HEK293 (cell line): ENCODE results near the gene PCDHB8.
A peak's percentile ranks its signal among the peaks of the same experiment; 100 is the strongest.
"Not testable (repeated sequence)": the region's sequence is repeated elsewhere in the genome, so short reads cannot be mapped to it uniquely, and the experiment has no call there.

ENCODE experiments used
- CTCF ChIA-PET: fragments of 350-600 bp; formaldehyde crosslinking; extraction: SDS; loops from one replicate; lab custom pipeline; 2021; ENCODE audit warnings: antibody characterized with exemption; lab: Yijun Ruan, JAX
- POLR2A ChIA-PET: fragments of 300-600 bp; formaldehyde crosslinking; extraction: SDS; loops from one replicate; lab custom pipeline; 2020; ENCODE audit warnings: antibody characterized with exemption, inconsistent platforms; lab: Yijun Ruan, JAX
- H3K27ac ChIP-seq: fragments of 200-500 bp; sonication (Bioruptor generic); 2 replicates; pipeline ENCODE4 v1.5.1; 2014; ENCODE audit warnings: low read depth, low read length, control low read depth, inconsistent platforms; ENCODE audit errors: extremely low read depth
- H3K36me3 ChIP-seq, 2 experiments: fragments of 200-500 bp in 1 of 2; sonication (Bioruptor generic) in 1 of 2; 1 replicate in 1 of 2; 2 replicates in 1 of 2; pipeline ENCODE4 v1.5.1; 2014 to 2017; ENCODE audit warnings: inconsistent platforms in 2 of 2, low read length in 2 of 2; ENCODE audit not compliant: control insufficient read depth in 2 of 2, insufficient read depth in 1 of 2
- H3K4me1 ChIP-seq: fragments of 200-500 bp; sonication (Bioruptor generic); 2 replicates; pipeline ENCODE4 v1.5.1; 2014; ENCODE audit warnings: mild to moderate bottlenecking, low read length, inconsistent platforms; ENCODE audit not compliant: control insufficient read depth, insufficient read depth
- H3K4me3 ChIP-seq: 2 replicates; pipeline ENCODE4 v1.5.1; 2011; ENCODE audit warnings: low read depth, mild to moderate bottlenecking, control low read depth, low read length, moderate library complexity
- H3K9me3 ChIP-seq: fragments of 200-500 bp; sonication (Bioruptor generic); 2 replicates; pipeline ENCODE4 v1.5.1; 2014; ENCODE audit warnings: low read depth, low read length, inconsistent platforms; ENCODE audit not compliant: control insufficient read depth, insufficient read depth
- ZNF23 ChIP-seq: fragments of 450-650 bp; formaldehyde crosslinking; IDR thresholded peaks from 2 replicates; pipeline ENCODE4 v1.5.1; 2016; ENCODE audit warnings: missing biosample characterization, missing genetic modification characterization, borderline replicate concordance
- ZNF654 ChIP-seq: fragments of 450-650 bp; formaldehyde crosslinking; IDR thresholded peaks from 2 replicates; pipeline ENCODE4 v1.5.1; 2016; ENCODE audit warnings: low read depth, missing biosample characterization, missing genetic modification characterization
- ZNF660 ChIP-seq: fragments of 450-650 bp; IDR thresholded peaks from 2 replicates; pipeline ENCODE4 v1.5.1; 2018; ENCODE audit warnings: missing biosample characterization, mild to moderate bottlenecking, missing genetic modification characterization

PCDHB8 gene

GRCh38 chr5:141208478-141208877 is 30.9 kb downstream of the PCDHB8 start, which contains the start of gene PCDHB12:
TSS of gene PCDHB12 (plus strand) at chr5:141208719. CDS start at chr5:141208908, 189 bp downstream.
- TF ChIP-seq ZNF23 (tag by site-specific recombination) (no peak), ZNF654 (tag by site-specific recombination) (peak; percentile 16; the same call in 1 of the 2 replicates)
- Histone ChIP-seq H3K27ac (no peak within 1 kb of the TSS), H3K36me3 (no peaks in the 10 kb centered on the region), H3K9me3 (no peaks in the 10 kb centered on the region; the same call in 1 of the 2 replicates), H3K4me1 (no peaks in the 10 kb centered on the region), H3K4me3 (no peak within 1 kb of the TSS)
- ChIA-PET POLR2A (no interaction called here), CTCF (interaction anchor here (0.7 to 1.3 kb wide), 5 partner anchors 9 to 711 kb away, joined by 3 to 7 read pairs (median 5); partner anchors contain the start of genes PCDHA11 and PCDHB11)

GRCh38 chr5:141210281-141210680 is 32.7 kb downstream of the PCDHB8 start:
- H3K4me1 ChIP-seq, CTCF ChIA-PET, POLR2A ChIA-PET, H3K27ac ChIP-seq, H3K4me3 ChIP-seq, H3K9me3 ChIP-seq, H3K36me3 ChIP-seq: not testable (repeated sequence)

- H3K4me1 ChIP-seq, H3K4me3 ChIP-seq, H3K9me3 ChIP-seq, H3K27ac ChIP-seq, POLR2A ChIA-PET, CTCF ChIA-PET, H3K36me3 ChIP-seq: not testable (repeated sequence)
Observed at GRCh38 chr5:141210849-141211248, 33.3 kb downstream of the PCDHB8 start.

- H3K36me3 ChIP-seq, H3K9me3 ChIP-seq, H3K27ac ChIP-seq, POLR2A ChIA-PET, H3K4me1 ChIP-seq: not testable (repeated sequence)
- CTCF ChIA-PET, result interaction anchor here (0.7 to 1.7 kb wide), 8 partner anchors 18 to 357 kb away, joined by 3 to 6 read pairs (median 3); partner anchors contain the start of gene PCDHB16
- TF ChIP-seq ZNF654 (tag by site-specific recombination) (peak; percentile 64), ZNF660 (tag by site-specific recombination) (0 out of 2 replicates have a peak, but pooled peaks have one; percentile 22)
- TF ChIP-seq, all 188 proteins: peak for 2; not testable (repeated sequence) for 186
- not testable (repeated sequence) for H3K4me3 ChIP-seq
Observed at GRCh38 chr5:141213656-141214339, 36.2 kb downstream of the PCDHB8 start, which contains the start of gene PCDHB13. TSS of gene PCDHB13 (plus strand) at chr5:141213919. CDS start at chr5:141214124, 205 bp downstream.

GRCh38 chr5:141214583-141214982 is 37.0 kb downstream of the PCDHB8 start:
- H3K36me3 ChIP-seq, H3K27ac ChIP-seq, POLR2A ChIA-PET, H3K9me3 ChIP-seq, H3K4me3 ChIP-seq, H3K4me1 ChIP-seq: not testable (repeated sequence)
- CTCF ChIA-PET, result interaction anchor here (0.8 to 1.1 kb wide), 2 partner anchors 9 to 32 kb away, joined by 3 read pairs; partner anchors contain the start of genes PCDHB14 and PCDHB16

- H3K4me3 ChIP-seq, H3K36me3 ChIP-seq, H3K27ac ChIP-seq, H3K4me1 ChIP-seq, H3K9me3 ChIP-seq, POLR2A ChIA-PET: not testable (repeated sequence)
- CTCF ChIA-PET, result interaction anchor here (0.5 to 0.8 kb wide), 2 partner anchors 8 to 79 kb away, joined by 3 to 4 read pairs; partner anchors contain the start of gene PCDHB14
Observed at GRCh38 chr5:141215504-141215903, 37.9 kb downstream of the PCDHB8 start.

- H3K27ac ChIP-seq, CTCF ChIA-PET, H3K4me1 ChIP-seq, POLR2A ChIA-PET, H3K9me3 ChIP-seq, H3K4me3 ChIP-seq, H3K36me3 ChIP-seq: not testable (repeated sequence)
Observed at GRCh38 chr5:141216035-141216434, 38.4 kb downstream of the PCDHB8 start.
